Middle frontal gyrus (tissue), 1 donor: Measurements from ENCODE around the gene RPAIN.
"Not testable (repeated sequence)": the region's sequence is repeated elsewhere in the genome, so short reads cannot be mapped to it uniquely, and the experiment has no call there.

ENCODE experiments used
- DNase-seq: peaks from one replicate; pipeline ENCODE4 v3.0.0-alpha.2; 2015; ENCODE audit warnings: low spot score; ENCODE audit errors: extremely low spot score

The RPAIN gene

DNA sequence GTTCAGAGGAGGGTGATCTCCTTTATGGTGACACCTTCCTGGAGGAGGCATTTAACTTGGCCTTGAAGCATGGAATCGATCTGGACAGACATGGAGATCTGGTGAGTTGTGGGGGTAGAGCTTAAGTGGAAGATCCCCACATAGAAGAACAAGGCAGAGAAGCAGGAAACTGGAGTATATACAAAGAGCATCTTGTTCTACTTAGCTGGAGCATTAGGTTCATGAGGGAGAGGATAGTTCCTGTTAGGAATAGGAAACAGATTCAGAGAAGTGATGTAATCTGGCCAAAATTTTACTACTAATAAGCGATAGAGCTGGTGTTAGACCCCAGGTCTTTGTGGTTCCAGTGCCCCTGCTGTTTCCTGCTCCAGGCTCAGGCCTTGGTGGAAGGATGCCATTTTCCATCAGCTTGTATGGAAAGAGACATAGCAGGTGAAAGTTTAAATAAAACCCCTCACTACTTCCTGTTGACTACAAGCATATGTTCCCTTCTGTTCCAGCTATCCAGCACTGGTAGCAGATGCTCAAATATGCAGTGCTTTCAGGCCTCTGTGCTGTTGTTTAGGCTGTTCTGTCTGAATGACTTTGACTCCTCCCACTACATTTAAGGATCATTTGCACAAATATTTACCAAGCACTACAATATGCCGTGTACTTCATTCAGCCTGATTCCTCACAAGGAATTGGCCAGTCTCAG, 9.4 kb downstream of the RPAIN start:
- DNase-seq: no peak

DNA sequence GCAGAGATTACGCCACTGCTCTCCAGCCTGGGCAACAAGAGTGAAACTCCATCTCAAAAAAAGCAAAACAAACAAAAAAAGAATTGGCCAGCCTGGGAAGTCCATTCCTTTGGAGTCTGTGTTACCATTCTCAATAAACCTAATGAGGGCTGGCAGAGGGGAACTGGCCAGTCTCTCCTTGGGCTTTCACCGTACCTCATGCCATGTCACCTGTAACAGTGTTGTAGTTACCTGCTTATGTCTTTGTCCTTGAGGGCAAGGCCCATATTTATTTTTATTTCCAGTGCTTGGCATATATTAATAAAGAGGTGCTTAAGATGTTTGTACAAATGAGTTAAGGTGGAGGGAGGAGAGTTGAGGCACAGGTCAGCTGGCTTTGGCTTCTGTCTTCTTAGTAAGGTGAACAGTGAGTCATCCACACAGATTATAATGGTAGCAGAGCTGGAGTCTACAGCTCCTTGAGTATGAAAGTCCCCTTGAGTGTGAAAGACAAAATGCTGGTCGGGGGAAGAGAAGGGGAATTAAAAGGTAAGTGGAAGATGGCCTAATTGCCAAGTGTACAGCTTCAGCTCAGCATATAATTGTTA, 10.5 kb downstream of the RPAIN start:
- DNase-seq: no peak

DNA sequence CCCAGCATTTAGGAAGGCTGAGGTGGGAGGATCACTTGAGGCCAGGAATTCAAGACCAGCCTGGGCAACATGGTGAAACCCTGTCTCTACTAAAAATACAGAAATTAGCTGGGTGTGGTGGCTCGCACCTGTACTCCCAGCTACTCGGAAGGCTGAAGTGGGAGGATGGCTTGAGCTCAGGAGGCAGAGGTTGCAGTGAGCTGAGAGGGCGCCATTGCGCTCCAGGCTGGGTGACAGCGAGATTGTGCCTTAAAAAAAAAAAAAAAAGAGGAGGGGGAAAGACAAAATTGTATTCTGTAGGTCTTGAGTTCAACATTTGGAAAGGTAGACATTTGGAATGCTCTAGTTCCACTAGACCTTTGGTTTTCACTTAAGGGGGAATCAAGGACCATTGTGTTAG, 11.3 kb downstream of the RPAIN start:
- DNase-seq: not testable (repeated sequence)

DNA sequence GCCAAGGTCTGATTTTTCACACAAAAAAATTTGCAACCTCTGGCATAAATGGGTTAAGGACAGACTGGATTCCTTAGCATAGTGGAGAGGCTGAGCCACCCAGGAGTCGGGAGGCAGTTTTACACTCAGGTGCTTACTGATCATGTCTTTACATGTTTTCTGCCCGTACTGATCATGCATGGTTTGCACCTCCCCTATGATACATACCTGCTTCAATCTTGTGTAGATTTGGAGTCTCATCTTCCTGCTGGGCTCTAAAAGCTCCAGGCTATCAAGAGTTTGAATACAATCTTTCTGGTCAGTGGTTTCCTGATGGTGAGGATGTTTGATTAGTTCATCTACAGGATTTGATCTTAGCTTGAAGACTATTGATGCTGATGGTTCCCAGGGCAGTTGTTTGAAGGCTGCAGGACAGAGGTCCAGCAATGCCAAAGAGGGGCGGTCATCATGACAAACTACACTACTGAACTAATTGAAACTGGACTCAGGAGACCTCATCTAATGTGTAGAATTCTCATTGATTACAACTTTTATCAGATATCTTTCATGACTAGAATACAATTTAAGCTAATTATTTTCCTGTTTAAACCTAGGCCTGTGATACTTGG, 12.1 kb downstream of the RPAIN start:
- no peak for DNase-seq

DNA sequence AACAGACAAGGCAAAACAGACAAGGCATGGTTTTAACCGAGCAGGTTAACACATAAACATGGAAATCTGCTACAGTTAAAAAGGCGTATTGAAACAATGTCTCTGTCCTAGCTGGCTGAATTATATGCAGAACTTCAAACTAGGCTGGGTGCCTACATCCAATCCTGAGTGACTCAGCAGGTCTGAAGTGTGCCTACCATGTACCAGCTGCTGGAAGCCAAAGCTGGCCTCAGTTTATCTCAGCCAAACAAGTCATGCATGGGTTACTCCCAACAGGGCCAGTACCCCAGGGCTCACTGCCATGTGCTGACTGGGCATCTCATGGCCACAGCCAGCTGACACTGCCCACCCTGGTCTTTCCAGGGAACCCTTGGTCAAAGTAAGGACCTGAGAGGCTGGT, 15.0 kb downstream of the RPAIN start:
- no peak for DNase-seq

DNA sequence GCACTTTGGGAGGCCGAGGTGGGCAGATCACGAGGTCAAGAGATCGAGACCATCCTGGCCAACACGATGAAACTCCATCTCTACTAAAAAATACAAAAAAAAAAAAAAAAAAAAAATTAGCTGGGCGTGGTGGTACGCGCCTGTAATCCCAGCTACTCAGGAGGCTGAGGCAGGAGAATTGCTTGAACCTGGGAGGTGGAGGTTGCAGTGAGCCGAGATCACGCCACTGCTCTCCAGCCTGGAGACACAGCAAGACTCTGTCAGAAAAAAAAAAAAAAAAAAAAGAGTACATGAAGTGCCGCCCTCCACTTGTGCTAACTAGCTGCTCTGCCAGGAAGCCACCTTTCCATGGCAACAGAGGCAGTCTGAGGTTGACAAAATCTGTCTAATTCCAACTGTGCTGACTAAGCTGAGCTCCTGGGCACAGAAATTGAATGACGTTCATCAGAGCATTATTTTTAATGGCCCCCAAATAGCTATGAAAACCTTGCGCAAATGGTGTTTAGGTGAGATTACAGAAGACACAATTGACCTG, 15.9 kb downstream of the RPAIN start:
- DNase-seq: not testable (repeated sequence)

DNA sequence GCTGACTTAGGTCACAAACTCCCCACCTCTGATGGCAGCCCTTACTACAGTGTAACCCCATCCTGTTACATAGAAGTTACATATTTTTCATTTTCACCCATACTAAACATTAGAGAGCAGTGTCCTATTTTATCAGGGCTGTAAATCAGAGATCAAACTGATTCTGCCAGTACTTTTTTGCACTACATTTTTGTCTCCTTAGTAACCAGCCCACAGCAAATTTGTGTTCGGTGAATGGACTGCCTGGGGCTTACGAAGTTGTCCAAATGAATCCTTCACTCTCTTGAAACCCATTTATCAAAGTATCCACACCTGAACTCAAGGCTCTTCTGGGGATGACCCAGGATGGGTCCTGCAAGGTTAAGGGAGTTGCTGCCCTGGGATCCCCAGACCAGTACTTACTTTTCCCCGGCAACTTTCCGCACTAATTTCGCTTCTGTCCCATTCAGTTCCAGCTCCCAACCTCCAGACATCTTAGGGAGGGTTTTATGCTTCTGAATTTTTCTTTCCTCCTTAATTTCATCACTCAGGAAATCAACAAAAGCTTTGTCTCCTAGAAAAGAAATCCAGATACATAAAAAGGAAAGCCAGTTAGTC, 17.8 kb downstream of the RPAIN start:
- DNase-seq: no peak

DNA sequence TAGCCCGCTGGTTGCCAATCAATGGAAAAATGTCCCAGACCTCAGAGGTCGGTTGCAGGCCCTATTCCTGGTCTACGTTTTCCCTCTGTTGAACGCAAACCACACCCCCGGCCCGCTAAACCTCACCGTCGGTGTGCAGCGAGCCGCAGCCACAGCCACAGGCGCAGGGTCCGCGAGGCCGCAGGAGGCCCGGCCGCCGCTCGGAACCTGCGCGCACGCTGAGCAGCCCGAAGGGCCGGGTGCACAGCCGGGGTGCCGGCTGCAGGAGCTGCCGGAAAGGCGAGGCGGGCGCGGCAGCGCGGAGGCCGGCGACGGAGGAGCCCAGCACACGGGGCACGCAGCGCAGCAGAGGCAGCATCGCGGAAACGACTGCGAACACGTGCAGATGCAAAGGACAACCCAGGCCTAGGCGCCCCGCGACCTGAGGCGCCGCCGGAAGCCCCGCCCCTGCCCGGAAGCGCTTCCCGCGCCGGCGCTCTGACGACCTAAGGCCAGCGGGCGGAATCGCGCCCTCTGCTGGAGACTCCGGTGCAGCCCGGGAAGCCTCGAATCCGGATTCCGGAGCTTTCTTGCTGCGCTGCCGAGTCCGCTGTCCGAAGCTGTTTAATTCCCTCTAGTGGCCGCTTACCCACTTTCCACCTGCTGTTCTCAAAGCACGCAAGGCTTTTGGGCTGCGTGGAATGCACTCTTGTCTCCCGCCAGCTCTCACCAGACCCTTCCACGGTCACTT, 18.9 kb downstream of the RPAIN start, which contains the start of gene C1QBP:
Gene C1QBP (minus strand): TSS at position 440 of the 730 bp plus-strand sequence. CDS start 82 bp downstream, at position 358.
- peak; percentile 89 for DNase-seq

DNA sequence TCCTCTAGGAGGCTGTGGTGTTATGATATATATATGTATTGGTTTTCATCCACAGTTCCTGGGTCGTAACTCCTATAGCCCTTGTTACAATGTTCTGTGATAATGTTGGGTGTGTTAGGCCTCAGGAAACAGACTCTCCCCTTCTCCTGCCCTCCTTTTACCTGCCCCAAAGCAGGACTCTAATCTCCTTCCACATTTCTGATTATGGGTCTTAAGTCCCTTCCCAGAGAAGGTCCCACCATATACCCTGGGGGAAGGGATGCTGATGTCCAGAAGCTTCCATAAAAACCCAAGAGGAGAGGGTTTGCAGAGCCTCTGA, 19.4 kb downstream of the RPAIN start:
- DNase-seq: no peak

DNA sequence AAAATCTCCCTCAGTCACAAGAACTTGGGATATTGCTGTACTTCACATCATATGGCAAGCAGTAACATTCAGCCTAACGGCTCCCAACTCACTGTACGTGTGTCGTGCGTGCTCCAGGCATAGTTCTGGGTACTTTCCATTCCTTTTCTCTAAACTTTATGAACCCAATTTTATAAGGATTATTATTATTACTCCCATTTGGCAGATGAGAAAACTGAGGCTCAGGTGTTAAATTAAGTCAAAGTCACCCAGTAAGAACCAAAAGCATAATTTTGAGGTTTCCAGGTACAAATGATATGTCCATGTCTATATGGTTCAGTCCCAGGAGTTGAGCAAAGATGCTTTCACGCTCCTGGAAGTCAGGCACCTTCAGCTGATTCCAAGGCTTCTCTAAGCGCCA, 23.7 kb downstream of the RPAIN start:
- DNase-seq: no peak

DNA sequence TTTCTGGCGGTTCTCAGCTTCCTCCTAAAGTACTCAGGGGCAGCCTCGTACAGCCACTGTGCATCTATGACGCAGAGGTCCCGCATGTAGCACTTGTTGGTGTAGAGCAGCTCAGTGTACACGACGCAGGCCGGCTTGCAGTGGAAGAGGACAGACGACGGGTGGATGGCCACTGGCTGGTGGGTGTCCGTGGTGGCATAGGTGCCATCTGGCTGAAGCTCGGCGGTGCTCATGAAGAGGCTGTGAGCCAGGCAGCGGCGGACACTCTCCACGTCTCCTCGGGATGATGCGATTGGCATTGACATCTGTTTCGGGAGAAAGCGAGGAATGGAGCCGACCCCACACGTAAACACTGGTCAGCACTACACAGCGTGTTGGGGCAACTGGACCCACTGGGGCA, 24.2 kb downstream of the RPAIN start:
- DNase-seq: no peak

DNA sequence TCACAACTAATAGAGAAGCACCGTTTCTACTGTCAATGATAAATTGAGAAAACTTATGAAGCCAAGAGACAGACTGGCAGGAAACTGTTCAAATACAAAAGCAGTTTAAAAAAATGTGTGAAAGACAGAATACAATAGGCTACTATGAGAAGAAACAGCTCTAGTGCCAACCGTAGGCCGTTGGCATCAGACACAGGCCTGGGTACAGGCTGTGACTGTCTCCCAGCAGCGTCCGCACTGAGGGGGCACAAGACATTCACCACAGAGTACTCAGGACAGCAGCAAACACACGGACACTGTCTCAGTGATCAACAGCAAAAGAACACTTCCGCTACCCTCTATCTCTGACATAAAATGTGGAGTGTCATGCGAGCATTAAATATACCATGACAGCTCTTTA, 26.8 kb downstream of the RPAIN start:
- peak; percentile 44 for DNase-seq

DNA sequence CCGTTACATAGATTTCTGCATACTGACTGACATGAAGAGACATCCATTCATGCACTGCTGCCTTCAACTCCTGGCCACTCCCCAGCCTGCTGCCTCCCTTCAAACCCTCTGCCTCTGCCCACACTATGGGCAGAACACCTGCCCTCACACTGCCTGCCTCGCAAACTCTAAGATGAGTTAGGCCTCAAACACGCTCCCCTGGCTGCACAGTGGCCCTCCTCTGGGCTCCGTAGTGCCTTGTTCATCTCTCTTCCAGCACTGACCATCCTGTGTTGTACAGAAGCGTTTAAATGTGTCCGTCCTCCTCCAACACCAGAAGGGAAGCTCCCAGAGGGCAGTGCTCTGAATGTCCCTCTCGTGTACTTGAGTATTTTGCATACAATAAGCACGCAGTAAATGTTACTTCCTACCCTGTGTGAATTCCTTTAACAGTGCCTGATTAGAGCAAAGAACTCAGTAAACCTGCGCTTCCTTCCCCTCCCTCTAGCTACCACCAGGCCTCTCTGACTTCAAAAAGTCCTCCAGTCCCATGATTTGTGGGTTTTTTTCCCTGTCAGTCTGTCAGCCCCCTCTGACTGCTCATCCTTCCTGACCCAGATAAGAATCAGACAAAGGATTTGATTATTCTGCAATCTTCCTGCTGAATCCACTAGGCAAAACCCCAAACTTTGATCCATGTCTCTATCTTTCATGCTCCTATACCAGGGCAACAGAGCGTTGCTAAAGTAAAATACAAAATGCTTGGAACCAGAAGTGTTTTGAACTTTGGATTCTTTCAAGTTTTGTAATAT, 44.9 kb downstream of the RPAIN start:
- DNase-seq: no peak

DNA sequence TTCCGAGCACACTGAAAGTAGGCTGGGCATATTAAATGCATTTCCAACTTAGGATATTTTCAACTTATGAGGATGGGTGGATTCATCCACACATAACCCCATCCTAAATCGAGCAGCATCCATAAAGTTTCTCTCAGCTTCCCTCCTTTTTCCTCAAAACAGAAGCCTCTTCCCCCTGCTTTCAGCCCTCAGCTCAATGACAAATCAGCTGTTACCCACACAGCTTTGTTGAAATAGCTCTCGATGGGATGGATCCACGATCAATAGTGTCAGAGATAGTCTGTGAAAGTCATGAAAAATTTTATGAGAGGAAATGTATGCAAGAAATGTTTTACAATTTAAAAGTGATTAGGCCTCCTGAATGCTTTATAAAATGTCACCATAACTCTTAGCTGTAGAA, 46.3 kb downstream of the RPAIN start:
- DNase-seq: no peak

DNA sequence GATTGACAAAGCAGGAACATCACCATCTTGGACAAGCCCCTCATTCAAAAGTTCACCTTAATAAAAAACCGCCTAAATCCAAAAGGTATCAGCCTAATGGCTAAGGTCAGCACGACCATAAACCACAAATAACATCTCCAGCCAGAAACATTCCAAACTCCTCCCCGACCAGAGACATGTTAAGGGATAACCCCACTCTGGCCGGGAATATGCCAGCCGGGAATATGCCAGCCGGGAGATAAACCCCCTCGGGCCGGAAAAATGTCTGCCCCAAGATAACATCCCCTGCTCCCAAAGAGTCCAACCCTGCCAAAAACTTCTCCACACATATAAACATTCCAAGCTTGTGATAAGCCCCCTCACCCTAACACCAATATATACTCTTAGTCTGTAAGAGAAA, 47.4 kb downstream of the RPAIN start:
- no peak for DNase-seq

DNA sequence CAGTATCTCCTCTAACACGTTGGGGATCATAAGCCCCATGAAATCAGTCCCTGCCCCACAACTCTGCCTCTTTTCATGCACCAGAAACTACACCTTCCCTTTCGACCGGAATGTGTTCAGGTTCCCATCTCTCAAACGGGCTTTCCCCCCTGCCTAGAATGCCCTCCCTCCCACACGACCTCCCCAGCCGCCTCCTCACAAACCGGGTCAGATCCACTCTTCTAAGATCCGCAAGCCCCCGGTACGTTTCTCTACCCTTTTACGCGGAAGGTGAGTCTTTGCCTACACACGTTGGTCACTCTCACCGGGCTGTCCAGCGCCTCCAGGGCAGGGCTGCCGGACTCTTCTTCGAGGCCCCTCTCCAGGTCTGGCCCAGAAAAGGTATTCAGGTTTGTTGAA, 48.1 kb downstream of the RPAIN start:
- no peak for DNase-seq

DNA sequence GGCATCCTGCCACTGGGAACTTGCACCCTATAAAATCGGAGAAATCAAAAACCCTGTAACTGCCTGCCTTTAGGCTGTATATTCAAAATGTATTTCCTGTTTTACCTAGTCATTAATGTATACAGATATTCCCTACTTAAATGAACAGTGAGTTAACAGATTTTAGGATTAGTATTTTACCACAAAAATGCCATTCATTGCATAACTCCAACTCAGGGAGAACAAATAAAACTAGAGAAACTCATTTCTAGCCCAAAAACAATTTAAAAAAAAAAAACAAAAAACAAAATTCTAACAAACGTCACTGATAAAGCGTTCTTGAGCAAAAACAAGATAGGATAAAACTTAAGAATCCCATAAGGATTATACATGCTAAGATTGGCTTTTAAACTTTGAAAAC, 52.5 kb downstream of the RPAIN start:
- no peak for DNase-seq

DNA sequence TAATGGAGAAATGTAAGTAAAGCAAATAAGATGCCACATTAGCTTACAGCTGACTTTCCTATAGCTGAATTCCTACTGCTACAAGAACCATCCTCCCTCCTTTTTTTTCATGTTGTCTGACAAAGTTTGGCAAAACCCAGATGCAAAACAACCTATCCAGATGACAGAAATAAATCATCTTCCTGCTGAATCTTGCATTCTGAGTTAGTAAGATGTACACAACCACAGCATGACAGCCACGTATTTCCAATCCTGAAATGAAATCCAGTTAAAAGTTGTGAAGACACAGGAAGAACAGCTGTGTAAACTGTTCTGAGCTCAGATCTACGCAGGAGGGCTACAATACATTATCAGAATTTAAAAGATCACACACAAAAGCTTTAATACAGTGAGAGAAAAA, 53.9 kb downstream of the RPAIN start:
- no peak for DNase-seq

DNA sequence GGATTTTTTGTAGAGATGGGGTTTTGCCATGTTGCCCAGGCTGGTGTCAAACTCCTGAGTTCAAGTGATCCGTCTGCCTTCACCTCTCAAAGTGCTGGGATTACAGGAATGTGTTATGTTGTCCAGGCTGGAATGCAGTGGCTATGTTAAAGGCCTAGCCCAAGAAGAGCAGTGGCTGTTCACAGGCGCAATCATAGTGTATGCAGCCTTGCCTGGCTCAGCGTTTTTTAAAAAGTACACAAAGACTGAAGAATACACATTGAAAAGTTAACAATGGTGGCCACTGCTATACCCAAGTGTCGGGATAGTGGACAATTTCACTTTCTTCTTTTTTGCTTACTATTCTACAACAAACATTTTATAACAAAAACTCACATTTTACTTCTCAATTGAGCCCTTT, 59.0 kb downstream of the RPAIN start:
- DNase-seq: no peak

DNA sequence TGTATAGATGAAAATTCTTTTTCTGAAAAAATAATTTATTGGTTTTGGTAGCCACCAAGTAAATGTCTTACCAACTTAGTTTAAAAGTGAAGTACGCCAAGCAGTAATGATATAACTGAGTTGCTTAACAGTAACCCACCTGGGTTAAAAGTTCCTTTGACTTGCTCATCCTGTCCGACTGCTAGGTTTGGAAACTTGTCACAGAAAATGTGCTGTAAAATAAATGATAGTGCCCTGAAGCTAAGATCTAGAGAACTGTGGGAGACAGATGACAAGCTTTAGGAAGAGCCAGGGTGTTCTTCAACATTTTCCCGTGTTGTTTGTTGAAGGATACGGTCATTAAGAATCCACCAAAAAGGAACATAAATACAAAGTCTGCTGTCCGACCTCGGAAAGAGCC, 61.0 kb downstream of the RPAIN start:
- no peak for DNase-seq

DNA sequence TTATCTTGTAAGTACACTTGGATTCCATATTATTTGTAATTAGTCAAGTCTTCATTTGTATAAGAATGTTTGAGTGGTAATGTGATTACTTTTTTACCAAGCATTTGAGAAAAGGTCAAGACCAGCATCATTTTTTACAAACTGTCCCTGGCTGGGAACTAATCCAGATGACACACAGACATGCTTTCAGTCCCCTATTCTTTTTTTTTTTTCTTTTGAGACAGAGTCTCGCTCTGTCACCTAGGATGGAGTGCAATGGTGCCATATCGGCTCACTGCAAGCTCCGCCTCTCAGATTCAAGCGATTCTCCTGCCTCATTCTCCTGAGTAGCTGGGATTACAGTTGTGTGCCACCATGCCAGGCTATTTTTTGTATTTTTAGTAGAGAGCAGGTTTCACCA, 61.5 kb downstream of the RPAIN start:
- no peak for DNase-seq
